ENCODE results near the gene SPATA12.

DNA sequence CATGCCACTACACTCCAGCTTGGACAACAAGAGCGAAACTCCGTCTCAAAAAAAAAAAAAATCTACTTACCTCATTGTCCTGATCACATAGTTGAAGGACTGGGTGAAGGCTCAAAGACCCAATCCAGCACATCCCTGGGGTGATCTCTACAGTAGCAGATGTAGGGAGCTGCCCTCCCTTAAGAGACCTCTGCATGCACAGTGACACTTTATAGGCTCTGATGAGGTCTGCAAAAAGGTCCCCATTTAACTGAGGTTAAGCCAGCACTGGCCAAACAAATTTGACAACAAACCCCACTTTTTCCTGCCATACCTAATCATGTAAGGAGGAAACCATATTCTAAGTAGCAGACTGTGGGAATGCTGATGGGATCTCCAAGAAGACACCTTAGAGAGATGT, 31.1 kb upstream of the SPATA12 start:
- TF ChIP-seq, protein P1, sequence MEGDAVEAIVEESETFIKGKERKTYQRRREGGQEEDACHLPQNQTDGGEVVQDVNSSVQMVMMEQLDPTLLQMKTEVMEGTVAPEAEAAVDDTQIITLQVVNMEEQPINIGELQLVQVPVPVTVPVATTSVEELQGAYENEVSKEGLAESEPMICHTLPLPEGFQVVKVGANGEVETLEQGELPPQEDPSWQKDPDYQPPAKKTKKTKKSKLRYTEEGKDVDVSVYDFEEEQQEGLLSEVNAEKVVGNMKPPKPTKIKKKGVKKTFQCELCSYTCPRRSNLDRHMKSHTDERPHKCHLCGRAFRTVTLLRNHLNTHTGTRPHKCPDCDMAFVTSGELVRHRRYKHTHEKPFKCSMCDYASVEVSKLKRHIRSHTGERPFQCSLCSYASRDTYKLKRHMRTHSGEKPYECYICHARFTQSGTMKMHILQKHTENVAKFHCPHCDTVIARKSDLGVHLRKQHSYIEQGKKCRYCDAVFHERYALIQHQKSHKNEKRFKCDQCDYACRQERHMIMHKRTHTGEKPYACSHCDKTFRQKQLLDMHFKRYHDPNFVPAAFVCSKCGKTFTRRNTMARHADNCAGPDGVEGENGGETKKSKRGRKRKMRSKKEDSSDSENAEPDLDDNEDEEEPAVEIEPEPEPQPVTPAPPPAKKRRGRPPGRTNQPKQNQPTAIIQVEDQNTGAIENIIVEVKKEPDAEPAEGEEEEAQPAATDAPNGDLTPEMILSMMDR (IDR thresholded peaks at IDR 0.05): no peak
- TF ChIP-seq POLR2A (IDR thresholded peaks at IDR 0.05): no peak
